ENCODE results near the gene CD200R1.

CD200R1 gene

GRCh38 chr3:112884678-112885290, 90.1 kb downstream of the CD200R1 start:
- DNase-seq (ENCODE audit: low read depth) = no peak
- H3K4me3 ChIP-seq (ENCODE audit: control insufficient read depth, low read depth, low read length) = no peak overlapping the region
- TF ChIP-seq CTCF (conservative IDR thresholded peaks at IDR 0.05; ENCODE audit: control insufficient read depth, insufficient read depth, low read depth, low read length) = no peak

GRCh38 chr3:112881891-112882290, 93.0 kb downstream of the CD200R1 start:
- no peak overlapping the region for H3K4me3 ChIP-seq (ENCODE audit: control insufficient read depth, low read depth, low read length)
- no peak for DNase-seq (ENCODE audit: low read depth)
- no peak for TF ChIP-seq CTCF (conservative IDR thresholded peaks at IDR 0.05; ENCODE audit: control insufficient read depth, insufficient read depth, low read depth, low read length)

DNA sequence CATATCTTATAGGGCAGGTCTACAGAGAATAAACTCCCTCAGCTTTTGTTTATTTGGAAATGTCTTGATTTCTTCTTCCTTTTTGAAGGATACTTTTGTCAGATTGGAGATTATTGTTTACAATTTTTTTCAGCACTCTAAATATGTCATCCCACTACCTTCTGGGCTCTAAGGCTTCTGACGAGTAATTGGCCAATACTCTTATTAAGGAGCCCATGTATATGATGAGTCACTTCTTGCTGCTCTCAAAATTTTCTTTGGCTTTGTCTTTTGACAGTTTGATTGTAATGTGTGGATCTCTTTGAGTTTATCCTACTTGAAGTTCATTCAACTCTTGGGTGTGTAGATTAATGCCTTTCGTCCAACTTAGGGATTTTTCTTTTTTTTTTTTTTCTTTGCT, 99.3 kb downstream of the CD200R1 start:
- peak; percentile 16 for DNase-seq (ENCODE audit: low read depth)
- H3K4me3 ChIP-seq (ENCODE audit: control insufficient read depth, low read depth, low read length) = no peak overlapping the region
- no peak for TF ChIP-seq CTCF (conservative IDR thresholded peaks at IDR 0.05; ENCODE audit: control insufficient read depth, insufficient read depth, low read depth, low read length)

DNA sequence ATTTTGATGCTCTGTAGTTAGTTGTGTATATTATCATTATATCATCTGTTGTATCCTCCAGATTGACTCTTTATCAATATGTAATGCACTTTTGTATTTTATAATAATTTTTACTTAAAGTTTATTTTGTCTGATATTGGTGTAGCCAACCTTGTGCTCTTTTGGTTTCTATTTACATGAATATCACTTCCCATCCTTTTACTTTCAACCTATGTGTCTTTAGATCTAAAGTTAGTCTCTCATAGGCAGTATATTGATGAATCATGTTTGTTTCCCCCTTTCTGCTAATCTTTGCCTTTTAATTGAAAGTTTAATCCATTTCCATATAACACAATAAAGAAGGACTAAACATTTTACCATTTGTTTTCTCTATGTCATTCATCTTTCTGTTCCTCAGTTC, 100.2 kb downstream of the CD200R1 start:
- DNase-seq (ENCODE audit: low read depth) = no peak
- TF ChIP-seq CTCF (conservative IDR thresholded peaks at IDR 0.05; ENCODE audit: control insufficient read depth, insufficient read depth, low read depth, low read length) = no peak
- no peak overlapping the region for H3K4me3 ChIP-seq (ENCODE audit: control insufficient read depth, low read depth, low read length)

GRCh38 chr3:112873632-112874031, 101.3 kb downstream of the CD200R1 start:
- DNase-seq (ENCODE audit: low read depth) = no peak
- TF ChIP-seq CTCF (conservative IDR thresholded peaks at IDR 0.05; ENCODE audit: control insufficient read depth, insufficient read depth, low read depth, low read length) = no peak
- no peak overlapping the region for H3K4me3 ChIP-seq (ENCODE audit: control insufficient read depth, low read depth, low read length)

DNA sequence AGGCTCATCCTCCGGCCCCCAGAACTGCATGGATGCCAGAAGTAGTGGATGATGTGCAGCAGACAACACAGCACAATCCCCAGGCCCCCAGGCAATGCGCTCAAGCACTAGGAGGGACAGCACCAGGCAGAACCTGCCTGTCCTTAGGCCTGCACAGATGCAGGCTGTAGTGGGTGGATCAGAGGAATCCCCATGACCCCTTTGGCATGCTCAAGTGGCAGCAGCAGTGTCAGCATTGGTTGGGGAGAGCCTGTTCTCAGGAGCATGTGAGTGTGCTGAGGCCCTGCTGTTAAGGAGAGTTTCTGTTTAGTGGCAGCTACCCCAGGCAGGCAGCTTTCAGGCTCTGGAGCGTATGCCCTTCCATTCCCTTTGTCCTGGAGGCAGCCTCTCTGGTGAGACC, 103.2 kb downstream of the CD200R1 start:
- H3K4me3 ChIP-seq (ENCODE audit: control insufficient read depth, low read depth, low read length) = no peak overlapping the region
- TF ChIP-seq CTCF (conservative IDR thresholded peaks at IDR 0.05; ENCODE audit: control insufficient read depth, insufficient read depth, low read depth, low read length) = no peak
- DNase-seq (ENCODE audit: low read depth) = no peak
